ENCODE results near the gene JUP. TPM values are rescaled to one million over a fixed set of nuclear protein-coding genes. Genes with fewer than 3 reads are reported as not detected.
"Not testable (repeated sequence)": the region's sequence is repeated elsewhere in the genome, so short reads cannot be mapped to it uniquely, and the experiment has no call there.

Gene JUP
- total RNA-seq, 1 donor from 2014 or later = 0.39 TPM

GRCh38 chr17:41784207-41784744, 2.2 kb downstream of the JUP start:
- Mint-ChIP-seq H3K27ac (no peak overlapping the region), H3K4me3 (no peak overlapping the region), H3K36me3 (ENCODE audit: low read depth) (no peaks in the 10 kb centered on the region), H3K27me3 (ENCODE audit: insufficient read depth) (peaks cover 46% of the 10 kb centered on the region), H3K4me1 (ENCODE audit: low read depth) (peaks cover 11% of the 10 kb centered on the region), H3K9me3 (no peaks in the 10 kb centered on the region)
- intact Hi-C loops (cut with micrococcal nuclease) = no loop called here
- no peak for DNase-seq (ENCODE audit: low spot score)

GRCh38 chr17:41782142-41782541, 4.4 kb downstream of the JUP start:
- H3K4me1 Mint-ChIP-seq (ENCODE audit: low read depth) = peaks cover 5% of the 10 kb centered on the region
- H3K4me3 Mint-ChIP-seq = no peak overlapping the region
- no peak for DNase-seq (ENCODE audit: low spot score)
- peaks cover 28% of the 10 kb centered on the region for H3K27me3 Mint-ChIP-seq (ENCODE audit: insufficient read depth)
- H3K36me3 Mint-ChIP-seq (ENCODE audit: low read depth) = no peaks in the 10 kb centered on the region
- no peaks in the 10 kb centered on the region for H3K9me3 Mint-ChIP-seq
- intact Hi-C loops (cut with micrococcal nuclease) = no loop called here
- no peak overlapping the region for H3K27ac Mint-ChIP-seq

DNA sequence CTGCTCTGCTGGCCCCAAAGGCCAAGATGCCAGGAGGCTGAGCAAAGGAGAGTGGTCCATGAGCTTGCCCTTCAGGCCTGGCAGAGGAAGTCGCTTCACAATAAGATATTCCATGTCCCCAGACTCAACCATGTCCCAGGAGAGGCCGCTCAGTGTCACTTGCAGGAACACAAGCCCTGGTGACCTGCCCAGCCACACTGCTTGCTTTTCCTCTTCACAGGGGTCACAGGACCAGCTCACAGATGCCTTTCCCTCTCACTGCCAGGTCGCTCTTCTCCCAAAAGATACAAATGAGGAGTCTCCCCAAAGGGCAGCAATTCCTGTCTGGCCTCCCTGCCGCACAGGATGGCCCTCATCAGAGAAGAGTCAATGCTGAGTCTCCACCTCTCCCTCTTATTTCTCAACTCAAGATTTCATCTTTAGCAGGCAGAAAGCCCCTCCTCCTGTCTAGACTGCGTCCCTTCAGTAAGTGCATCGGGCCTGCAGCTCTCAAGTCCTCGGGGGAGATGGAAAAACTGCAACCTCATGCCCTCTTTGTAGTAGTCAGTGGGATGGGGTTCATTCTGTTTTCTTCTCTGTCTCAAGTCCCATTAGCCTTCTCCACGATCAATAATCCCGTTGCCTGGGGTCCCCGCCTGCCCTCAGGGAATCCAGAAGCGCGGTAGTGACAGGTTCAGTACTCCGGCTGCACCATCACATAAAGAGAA, 5.0 kb downstream of the JUP start:
- Mint-ChIP-seq H3K4me1 (ENCODE audit: low read depth) (peaks cover 5% of the 10 kb centered on the region), H3K36me3 (ENCODE audit: low read depth) (no peaks in the 10 kb centered on the region), H3K4me3 (no peak overlapping the region), H3K27me3 (ENCODE audit: insufficient read depth) (peaks cover 22% of the 10 kb centered on the region), H3K27ac (no peak overlapping the region), H3K9me3 (no peaks in the 10 kb centered on the region)
- DNase-seq (ENCODE audit: low spot score) = no peak
- intact Hi-C loops (cut with micrococcal nuclease) = no loop called here

- no peak overlapping the region for H3K4me3 Mint-ChIP-seq
- no peak overlapping the region for H3K27ac Mint-ChIP-seq
- no peaks in the 10 kb centered on the region for H3K36me3 Mint-ChIP-seq (ENCODE audit: low read depth)
- no peaks in the 10 kb centered on the region for H3K9me3 Mint-ChIP-seq
- intact Hi-C loops (cut with micrococcal nuclease) = no loop called here
- peaks cover 19% of the 10 kb centered on the region for H3K27me3 Mint-ChIP-seq (ENCODE audit: insufficient read depth)
- DNase-seq (ENCODE audit: low spot score) = no peak
- H3K4me1 Mint-ChIP-seq (ENCODE audit: low read depth) = peaks cover 5% of the 10 kb centered on the region
Observed at GRCh38 chr17:41779954-41780353, 6.6 kb downstream of the JUP start.

GRCh38 chr17:41777574-41778188, 8.8 kb downstream of the JUP start:
- Mint-ChIP-seq H3K36me3 (ENCODE audit: low read depth) (no peaks in the 10 kb centered on the region), H3K27ac (no peak overlapping the region), H3K4me1 (ENCODE audit: low read depth) (no peaks in the 10 kb centered on the region), H3K9me3 (no peaks in the 10 kb centered on the region), H3K4me3 (no peak overlapping the region), H3K27me3 (ENCODE audit: insufficient read depth) (peaks cover 7% of the 10 kb centered on the region)
- no peak for DNase-seq (ENCODE audit: low spot score)
- intact Hi-C loops (cut with micrococcal nuclease) = no loop called here

- DNase-seq (ENCODE audit: low spot score) = no peak
- peaks cover 7% of the 10 kb centered on the region for H3K27me3 Mint-ChIP-seq (ENCODE audit: insufficient read depth)
- no peak overlapping the region for H3K27ac Mint-ChIP-seq
- intact Hi-C loops (cut with micrococcal nuclease) = no loop called here
- H3K36me3 Mint-ChIP-seq (ENCODE audit: low read depth) = no peaks in the 10 kb centered on the region
- H3K4me1 Mint-ChIP-seq (ENCODE audit: low read depth) = no peaks in the 10 kb centered on the region
- no peaks in the 10 kb centered on the region for H3K9me3 Mint-ChIP-seq
- H3K4me3 Mint-ChIP-seq = no peak overlapping the region
Observed at GRCh38 chr17:41777157-41777573, 9.3 kb downstream of the JUP start.

GRCh38 chr17:41776262-41776900, 10.1 kb downstream of the JUP start:
- H3K4me3 Mint-ChIP-seq; H3K27me3 Mint-ChIP-seq (ENCODE audit: insufficient read depth); H3K36me3 Mint-ChIP-seq (ENCODE audit: low read depth); H3K4me1 Mint-ChIP-seq (ENCODE audit: low read depth); H3K9me3 Mint-ChIP-seq; DNase-seq (ENCODE audit: low spot score); intact Hi-C loops (cut with micrococcal nuclease); H3K27ac Mint-ChIP-seq: not testable (repeated sequence)

- H3K27ac Mint-ChIP-seq = no peak overlapping the region
- intact Hi-C loops (cut with micrococcal nuclease) = no loop called here
- no peaks in the 10 kb centered on the region for H3K4me1 Mint-ChIP-seq (ENCODE audit: low read depth)
- DNase-seq (ENCODE audit: low spot score) = no peak
- H3K9me3 Mint-ChIP-seq = no peaks in the 10 kb centered on the region
- no peak overlapping the region for H3K4me3 Mint-ChIP-seq
- H3K36me3 Mint-ChIP-seq (ENCODE audit: low read depth) = no peaks in the 10 kb centered on the region
- no peaks in the 10 kb centered on the region for H3K27me3 Mint-ChIP-seq (ENCODE audit: insufficient read depth)
Observed at GRCh38 chr17:41775394-41776226, 10.9 kb downstream of the JUP start.

- Mint-ChIP-seq H3K9me3 (no peaks in the 10 kb centered on the region), H3K27ac (no peak overlapping the region), H3K4me3 (no peak overlapping the region), H3K36me3 (ENCODE audit: low read depth) (no peaks in the 10 kb centered on the region), H3K4me1 (ENCODE audit: low read depth) (no peaks in the 10 kb centered on the region), H3K27me3 (ENCODE audit: insufficient read depth) (no peaks in the 10 kb centered on the region)
- no peak for DNase-seq (ENCODE audit: low spot score)
- intact Hi-C loops (cut with micrococcal nuclease) = no loop called here
Observed at GRCh38 chr17:41773731-41774193, 12.7 kb downstream of the JUP start.

DNA sequence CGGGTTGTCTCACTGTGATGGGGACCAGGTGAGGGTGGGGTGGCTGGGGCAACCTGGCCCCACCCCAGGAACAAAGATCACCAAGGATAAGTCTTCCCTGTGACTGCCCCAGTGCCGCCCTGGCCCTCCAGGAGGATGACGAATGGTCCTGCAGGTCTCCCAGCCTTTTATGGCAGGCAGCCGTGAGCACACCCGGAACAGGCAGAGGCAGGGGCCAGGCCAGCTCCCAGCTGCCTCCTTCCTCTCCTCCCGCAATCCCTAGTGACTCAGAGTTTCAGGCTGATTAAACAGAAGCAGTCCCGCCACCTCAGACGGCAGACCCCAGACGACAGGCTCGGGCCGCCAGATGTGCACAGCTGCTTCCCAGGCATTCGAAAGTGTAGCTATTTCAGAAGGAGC, 13.3 kb downstream of the JUP start:
- no peak overlapping the region for H3K27ac Mint-ChIP-seq
- no peaks in the 10 kb centered on the region for H3K9me3 Mint-ChIP-seq
- no peaks in the 10 kb centered on the region for H3K4me1 Mint-ChIP-seq (ENCODE audit: low read depth)
- no peaks in the 10 kb centered on the region for H3K36me3 Mint-ChIP-seq (ENCODE audit: low read depth)
- intact Hi-C loops (cut with micrococcal nuclease) = no loop called here
- H3K4me3 Mint-ChIP-seq = no peak overlapping the region
- DNase-seq (ENCODE audit: low spot score) = no peak
- no peaks in the 10 kb centered on the region for H3K27me3 Mint-ChIP-seq (ENCODE audit: insufficient read depth)

DNA sequence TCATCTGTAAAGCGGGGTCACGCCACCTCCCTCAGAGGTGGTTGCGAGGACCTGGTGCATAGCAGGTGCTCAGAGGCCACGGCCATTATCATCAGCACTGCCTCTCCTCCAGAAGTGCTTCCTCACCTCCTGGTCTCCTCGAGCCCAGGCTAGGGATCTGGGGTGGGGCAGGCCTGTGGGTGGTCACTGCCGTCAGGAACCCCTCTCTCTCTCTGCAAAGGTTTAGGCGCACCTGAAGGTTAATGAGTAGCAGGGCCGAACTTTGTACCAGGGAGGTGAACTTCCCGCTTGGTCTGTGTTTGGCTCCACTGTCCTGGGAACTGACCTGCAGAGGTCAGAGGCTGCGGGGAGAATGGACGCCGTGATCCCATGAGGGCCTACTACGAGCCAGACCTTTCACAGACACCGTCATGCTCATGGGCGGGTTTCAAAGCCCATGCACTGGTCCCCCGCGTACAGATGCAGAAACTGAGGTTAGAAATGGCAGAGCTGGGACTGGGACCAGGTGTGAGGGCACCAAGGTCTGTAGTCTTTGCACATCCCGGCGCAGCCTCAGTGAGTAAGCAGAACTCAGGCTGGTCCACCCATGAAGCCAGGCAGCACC, 13.8 kb downstream of the JUP start:
- intact Hi-C loops (cut with micrococcal nuclease) = no loop called here
- Mint-ChIP-seq H3K36me3 (ENCODE audit: low read depth) (no peaks in the 10 kb centered on the region), H3K27ac (no peak overlapping the region), H3K4me3 (no peak overlapping the region), H3K9me3 (no peaks in the 10 kb centered on the region), H3K4me1 (ENCODE audit: low read depth) (no peaks in the 10 kb centered on the region), H3K27me3 (ENCODE audit: insufficient read depth) (no peaks in the 10 kb centered on the region)
- DNase-seq (ENCODE audit: low spot score) = no peak

GRCh38 chr17:41772218-41772585, 14.3 kb downstream of the JUP start:
- no peaks in the 10 kb centered on the region for H3K4me1 Mint-ChIP-seq (ENCODE audit: low read depth)
- H3K27me3 Mint-ChIP-seq (ENCODE audit: insufficient read depth) = no peaks in the 10 kb centered on the region
- H3K27ac Mint-ChIP-seq = no peak overlapping the region
- no peaks in the 10 kb centered on the region for H3K9me3 Mint-ChIP-seq
- DNase-seq (ENCODE audit: low spot score) = no peak
- no peak overlapping the region for H3K4me3 Mint-ChIP-seq
- no peaks in the 10 kb centered on the region for H3K36me3 Mint-ChIP-seq (ENCODE audit: low read depth)
- intact Hi-C loops (cut with micrococcal nuclease) = no loop called here

All from activated T-helper 1 cell treated with anti-CD3 and anti-CD28 coated beads, Interleukin-12 subunit alpha, Interleukin-12 subunit beta, Interleukin-2, Interleukin-4 antibody, amounts not matched to agents 30 ng/mL and 10 ng/mL and 1 ng/mL, durations not matched to agents 14 hours and 24 hours and 36 hours (primary cell).